Mucosa of stomach (tissue), 1 donor: Measurements from ENCODE around the gene ASIC3.
"Not testable (repeated sequence)": the region's sequence is repeated elsewhere in the genome, so short reads cannot be mapped to it uniquely, and the experiment has no call there.

ENCODE experiments used
- H3K27me3 ChIP-seq: one replicate; pipeline ENCODE4 v1.7.0; 2013; ENCODE audit warnings: mild to moderate bottlenecking, low read length; ENCODE audit not compliant: control insufficient read depth, insufficient read depth
- H3K36me3 ChIP-seq: one replicate; pipeline ENCODE4 v1.7.0; 2013; ENCODE audit warnings: low read length; ENCODE audit not compliant: control insufficient read depth, insufficient read depth
- H3K4me1 ChIP-seq: one replicate; pipeline ENCODE4 v1.7.0; 2013; ENCODE audit warnings: mild to moderate bottlenecking, low read length; ENCODE audit not compliant: control insufficient read depth, insufficient read depth
- H3K4me3 ChIP-seq: one replicate; pipeline ENCODE4 v1.7.0; 2013; ENCODE audit warnings: low read length
- H3K9ac ChIP-seq: one replicate; pipeline ENCODE4 v1.7.0; 2013; ENCODE audit warnings: mild to moderate bottlenecking, low read length, moderate library complexity
- H3K9me3 ChIP-seq: one replicate; pipeline ENCODE4 v1.7.0; 2013; ENCODE audit warnings: mild to moderate bottlenecking, low read length, moderate library complexity; ENCODE audit not compliant: control insufficient read depth
- donor health status: Pancreatic carcinoma.

The ASIC3 gene

DNA sequence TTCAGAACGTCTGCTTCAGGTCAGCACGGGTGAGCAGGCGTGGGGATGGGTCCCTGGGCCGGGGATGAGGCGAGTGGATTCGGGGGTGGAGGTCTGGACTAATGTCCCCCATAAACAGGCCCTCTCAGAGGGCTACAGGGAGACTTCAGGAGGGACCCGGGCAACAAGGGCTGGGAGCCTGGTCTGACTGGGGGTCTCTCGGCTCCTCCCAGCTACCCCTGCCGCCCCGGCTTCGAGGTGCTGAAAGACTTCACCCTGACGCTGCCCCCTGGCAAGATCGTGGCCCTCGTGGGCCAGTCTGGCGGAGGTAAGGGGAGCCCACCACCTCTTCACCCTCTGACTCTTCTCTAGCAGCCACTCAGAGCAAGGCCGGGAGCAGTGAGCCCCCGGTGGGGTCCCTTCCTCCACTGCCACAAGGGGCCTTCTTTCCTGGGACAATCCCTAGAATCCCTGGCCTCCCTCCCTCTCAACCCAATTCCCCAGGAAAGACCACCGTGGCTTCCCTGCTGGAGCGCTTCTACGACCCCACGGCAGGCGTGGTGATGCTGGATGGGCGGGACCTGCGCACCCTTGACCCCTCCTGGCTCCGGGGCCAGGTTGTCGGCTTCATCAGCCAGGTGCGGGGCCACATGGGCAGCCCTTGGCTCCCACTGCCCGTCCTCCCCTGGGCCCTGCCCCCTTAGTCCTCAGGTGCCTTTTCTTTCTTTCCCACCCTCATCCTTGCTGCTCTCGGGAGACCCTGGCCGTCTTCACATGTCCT, 7.5 kb upstream of the ASIC3 start:
- no peaks in the 10 kb centered on the region for H3K36me3 ChIP-seq
- H3K9me3 ChIP-seq, result no peaks in the 10 kb centered on the region
- no peaks in the 10 kb centered on the region for H3K27me3 ChIP-seq
- peaks cover 23% of the 10 kb centered on the region for H3K4me1 ChIP-seq
- no peak overlapping the region for H3K4me3 ChIP-seq
- H3K9ac ChIP-seq, result no peak overlapping the region

DNA sequence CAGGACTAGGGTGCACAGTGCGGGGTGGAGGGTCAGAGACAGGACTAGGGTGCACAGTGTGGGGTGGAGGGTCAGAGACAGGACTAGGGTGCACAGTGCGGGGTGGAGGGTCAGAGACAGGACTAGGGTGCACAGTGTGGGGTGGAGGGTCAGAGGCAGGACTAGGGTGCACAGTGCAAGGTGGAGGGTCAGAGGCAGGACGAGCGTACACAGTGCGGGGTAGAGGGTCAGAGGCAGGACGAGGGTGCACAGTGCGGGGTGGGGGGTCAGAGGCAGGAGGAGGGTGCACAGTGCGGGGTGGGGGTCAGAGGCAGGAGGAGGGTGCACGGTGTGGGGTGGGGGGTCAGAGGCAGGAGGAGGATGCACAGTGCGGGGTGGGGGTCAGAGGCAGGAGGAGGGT, 4.9 kb upstream of the ASIC3 start:
- H3K9me3 ChIP-seq, H3K36me3 ChIP-seq, H3K9ac ChIP-seq, H3K27me3 ChIP-seq, H3K4me3 ChIP-seq: not testable (repeated sequence)
- H3K4me1 ChIP-seq, result peaks cover 21% of the 10 kb centered on the region

DNA sequence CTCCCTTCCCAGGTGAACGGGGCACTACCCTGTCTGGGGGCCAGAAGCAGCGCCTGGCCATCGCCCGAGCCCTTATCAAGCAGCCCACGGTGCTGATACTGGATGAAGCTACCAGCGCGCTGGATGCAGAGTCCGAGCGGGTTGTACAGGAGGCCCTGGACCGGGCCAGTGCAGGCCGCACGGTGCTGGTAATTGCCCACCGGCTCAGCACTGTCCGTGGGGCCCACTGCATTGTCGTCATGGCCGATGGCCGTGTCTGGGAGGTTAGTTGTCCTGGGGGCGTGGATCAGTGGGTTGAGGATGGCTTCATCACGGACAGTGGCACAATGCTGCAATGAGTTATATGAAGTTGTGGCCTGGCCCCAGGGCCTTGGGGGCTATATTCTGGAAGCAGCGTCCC, 4.4 kb upstream of the ASIC3 start:
- H3K36me3 ChIP-seq, result no peaks in the 10 kb centered on the region

DNA sequence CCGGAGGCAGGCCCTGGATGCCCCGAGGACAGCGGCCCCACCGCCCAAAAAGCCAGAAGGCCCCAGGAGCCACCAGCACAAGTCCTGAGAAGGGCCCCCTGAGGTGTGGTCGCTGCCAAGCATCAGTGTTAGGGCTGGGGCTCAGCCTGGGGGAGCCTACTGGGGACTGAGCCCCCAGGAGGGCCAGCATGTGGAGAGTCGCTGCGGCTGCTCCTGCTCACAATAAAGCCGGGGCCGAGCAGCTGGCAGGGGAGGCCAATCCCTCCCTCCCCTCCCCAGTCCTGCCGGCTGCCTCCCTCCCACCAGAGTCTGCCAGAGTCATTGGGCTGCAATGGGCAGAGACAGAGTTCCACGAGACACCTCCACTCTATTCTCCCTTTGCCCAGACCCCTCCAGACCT, 3.1 kb upstream of the ASIC3 start:
- Histone ChIP-seq H3K27me3 (peaks cover 8% of the 10 kb centered on the region), H3K4me1 (peaks cover 3% of the 10 kb centered on the region), H3K9ac (no peak overlapping the region), H3K36me3 (no peaks in the 10 kb centered on the region), H3K4me3 (no peak overlapping the region), H3K9me3 (no peaks in the 10 kb centered on the region)

More for the DNA sequence above, 4.4 kb upstream of the ASIC3 start:
- no peaks in the 10 kb centered on the region for H3K9me3 ChIP-seq
- H3K4me3 ChIP-seq, result no peak overlapping the region
- no peaks in the 10 kb centered on the region for H3K27me3 ChIP-seq
- no peak overlapping the region for H3K9ac ChIP-seq
- peaks cover 16% of the 10 kb centered on the region for H3K4me1 ChIP-seq

DNA sequence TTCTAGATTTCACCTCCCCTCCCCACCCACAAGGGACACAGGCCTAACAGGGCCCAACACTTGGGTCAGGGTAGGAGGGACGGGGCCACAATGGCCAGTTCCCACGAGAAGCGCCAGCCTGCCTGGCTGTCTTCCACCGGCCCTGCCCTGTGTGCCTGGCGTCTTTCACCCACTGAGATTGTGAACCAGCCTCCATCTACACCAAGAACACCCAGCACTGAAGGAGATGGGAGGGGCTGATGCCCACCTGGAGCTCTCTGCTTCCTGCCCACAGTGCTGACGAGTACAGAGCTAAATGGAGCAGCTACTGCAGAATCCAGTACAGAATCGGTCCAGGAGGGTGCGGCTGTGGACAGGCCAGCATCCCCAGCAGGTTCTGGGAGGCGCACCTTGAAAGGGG, 2.4 kb upstream of the ASIC3 start:
- no peaks in the 10 kb centered on the region for H3K36me3 ChIP-seq
- no peaks in the 10 kb centered on the region for H3K4me1 ChIP-seq
- H3K9me3 ChIP-seq, result no peaks in the 10 kb centered on the region
- no peak overlapping the region for H3K4me3 ChIP-seq
- no peak overlapping the region for H3K9ac ChIP-seq
- H3K27me3 ChIP-seq, result peaks cover 13% of the 10 kb centered on the region

DNA sequence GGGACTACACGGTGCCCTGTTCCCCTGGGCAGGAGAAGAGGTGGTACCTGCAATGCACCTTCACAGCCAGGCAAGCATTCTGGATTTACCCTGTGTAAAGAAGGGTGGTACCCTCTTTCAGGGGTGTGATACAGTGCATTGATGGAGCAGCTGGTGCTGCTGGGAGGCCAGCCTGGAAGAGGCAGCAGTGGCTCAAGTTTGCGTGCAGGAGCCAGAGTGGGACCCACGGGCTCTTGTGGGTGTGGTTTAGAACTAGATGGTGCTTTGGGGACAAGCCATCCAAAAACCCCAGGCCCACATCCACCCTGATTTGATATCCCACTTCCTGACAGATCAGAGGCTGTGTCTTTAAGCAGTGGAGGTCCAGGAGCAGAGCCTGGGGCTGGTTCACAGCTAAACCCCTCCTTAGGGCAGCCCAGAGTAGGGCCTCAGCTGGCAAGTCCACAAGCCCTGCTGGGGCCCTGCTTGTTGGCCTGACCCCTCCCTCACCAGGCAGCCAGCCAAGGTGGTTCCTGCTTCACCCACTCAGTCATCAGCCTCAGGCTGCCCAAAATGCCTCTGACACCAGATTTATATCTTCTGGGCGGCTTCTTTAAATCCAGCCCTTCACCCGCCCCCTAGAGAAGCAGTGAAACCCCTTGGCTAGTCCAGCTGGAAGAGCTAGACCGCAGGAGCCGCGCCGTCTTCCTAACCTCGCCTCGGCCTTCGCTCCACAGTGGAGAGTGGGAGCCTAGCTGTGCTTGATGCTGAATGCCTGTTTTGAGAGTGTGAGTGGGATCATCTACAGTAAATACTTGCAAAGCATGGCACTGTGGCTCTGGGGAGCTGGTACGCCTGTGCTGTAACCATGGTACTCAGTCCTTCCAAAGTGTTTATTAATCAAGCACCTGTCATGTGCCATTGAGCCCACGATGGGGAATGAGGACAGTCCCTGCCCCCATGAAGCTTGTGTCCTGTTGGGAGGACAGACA, 1.4 kb upstream of the ASIC3 start:
- H3K9me3 ChIP-seq, result no peaks in the 10 kb centered on the region
- no peak overlapping the region for H3K4me3 ChIP-seq
- no peak overlapping the region for H3K9ac ChIP-seq
- no peaks in the 10 kb centered on the region for H3K4me1 ChIP-seq
- no peaks in the 10 kb centered on the region for H3K36me3 ChIP-seq
- H3K27me3 ChIP-seq, result peaks cover 13% of the 10 kb centered on the region

DNA sequence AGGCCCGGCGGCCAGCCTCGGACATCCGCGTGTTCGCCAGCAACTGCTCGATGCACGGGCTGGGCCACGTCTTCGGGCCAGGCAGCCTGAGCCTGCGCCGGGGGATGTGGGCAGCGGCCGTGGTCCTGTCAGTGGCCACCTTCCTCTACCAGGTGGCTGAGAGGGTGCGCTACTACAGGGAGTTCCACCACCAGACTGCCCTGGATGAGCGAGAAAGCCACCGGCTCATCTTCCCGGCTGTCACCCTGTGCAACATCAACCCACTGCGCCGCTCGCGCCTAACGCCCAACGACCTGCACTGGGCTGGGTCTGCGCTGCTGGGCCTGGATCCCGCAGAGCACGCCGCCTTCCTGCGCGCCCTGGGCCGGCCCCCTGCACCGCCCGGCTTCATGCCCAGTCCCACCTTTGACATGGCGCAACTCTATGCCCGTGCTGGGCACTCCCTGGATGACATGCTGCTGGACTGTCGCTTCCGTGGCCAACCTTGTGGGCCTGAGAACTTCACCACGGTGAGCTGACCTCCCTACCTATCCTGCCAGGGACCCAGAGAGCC, 656 bp downstream of the ASIC3 start:
- H3K9me3 ChIP-seq, result no peaks in the 10 kb centered on the region
- no peaks in the 10 kb centered on the region for H3K4me1 ChIP-seq
- H3K4me3 ChIP-seq, result no peak overlapping the region
- H3K9ac ChIP-seq, result no peak overlapping the region
- H3K27me3 ChIP-seq, result peaks cover 13% of the 10 kb centered on the region
- H3K36me3 ChIP-seq, result no peaks in the 10 kb centered on the region

DNA sequence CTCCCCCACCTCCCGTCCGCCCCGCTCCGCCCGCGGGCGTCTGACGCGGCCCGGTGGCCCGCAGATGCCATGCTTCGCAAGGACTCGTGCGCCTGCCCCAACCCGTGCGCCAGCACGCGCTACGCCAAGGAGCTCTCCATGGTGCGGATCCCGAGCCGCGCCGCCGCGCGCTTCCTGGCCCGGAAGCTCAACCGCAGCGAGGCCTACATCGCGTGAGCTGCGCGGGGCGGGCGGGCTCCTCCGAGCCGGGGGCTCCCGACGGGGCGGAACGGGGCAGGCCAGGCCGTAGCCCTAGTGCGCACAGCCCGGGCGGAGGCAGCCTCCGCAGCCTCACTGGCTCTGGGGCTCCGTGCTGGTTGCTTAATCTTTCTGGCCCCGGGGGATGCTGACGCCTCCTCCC, 2.8 kb downstream of the ASIC3 start:
- Histone ChIP-seq H3K4me1 (no peaks in the 10 kb centered on the region), H3K36me3 (no peaks in the 10 kb centered on the region), H3K9ac (no peak overlapping the region), H3K27me3 (peaks cover 13% of the 10 kb centered on the region), H3K9me3 (no peaks in the 10 kb centered on the region), H3K4me3 (no peak overlapping the region)

DNA sequence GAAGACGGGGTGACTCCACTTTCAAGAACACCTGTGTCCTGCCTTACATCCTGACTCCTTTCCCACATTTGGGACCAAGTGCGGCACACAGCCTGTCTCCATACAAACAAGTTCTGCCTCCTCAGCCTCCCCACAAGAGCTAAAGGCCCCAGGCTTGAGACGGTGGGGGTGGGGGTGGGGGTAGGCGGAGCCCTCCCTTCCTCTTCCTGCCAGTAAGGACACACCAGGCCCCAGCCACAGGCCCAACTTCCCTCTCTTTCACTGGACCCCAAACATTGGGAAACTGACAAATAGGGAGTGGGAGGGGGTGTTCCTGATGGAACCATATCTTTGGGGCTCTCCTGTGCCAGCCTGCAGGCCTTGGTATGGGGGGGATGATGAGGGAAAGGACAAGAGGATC, 4.8 kb downstream of the ASIC3 start:
- Histone ChIP-seq H3K4me3 (no peak overlapping the region), H3K9me3 (no peaks in the 10 kb centered on the region), H3K27me3 (peaks cover 13% of the 10 kb centered on the region), H3K9ac (no peak overlapping the region), H3K4me1 (peaks cover 12% of the 10 kb centered on the region), H3K36me3 (no peaks in the 10 kb centered on the region)

DNA sequence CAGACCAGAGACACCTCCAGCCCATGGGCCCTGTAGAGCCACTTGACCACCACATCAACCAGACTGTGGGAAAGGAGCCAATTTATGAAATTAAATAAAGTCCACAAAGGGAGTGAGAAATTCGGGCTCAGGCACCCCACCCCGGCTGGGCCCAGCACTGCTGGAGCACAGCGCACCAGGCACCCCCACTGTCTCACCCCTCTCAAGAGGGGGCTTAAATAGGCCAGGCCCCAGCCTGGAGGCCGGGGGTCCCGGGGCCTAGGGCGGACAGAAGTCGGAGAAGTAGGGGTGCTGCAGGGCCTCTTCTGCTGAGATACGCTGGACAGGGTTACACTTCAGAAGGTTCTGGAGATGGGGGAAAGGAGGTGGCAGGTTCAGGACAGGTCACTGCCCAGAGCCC, 5.4 kb downstream of the ASIC3 start:
- Histone ChIP-seq H3K9ac (no peak overlapping the region), H3K4me1 (peaks cover 18% of the 10 kb centered on the region), H3K9me3 (no peaks in the 10 kb centered on the region), H3K4me3 (no peak overlapping the region), H3K27me3 (peaks cover 13% of the 10 kb centered on the region), H3K36me3 (no peaks in the 10 kb centered on the region)

DNA sequence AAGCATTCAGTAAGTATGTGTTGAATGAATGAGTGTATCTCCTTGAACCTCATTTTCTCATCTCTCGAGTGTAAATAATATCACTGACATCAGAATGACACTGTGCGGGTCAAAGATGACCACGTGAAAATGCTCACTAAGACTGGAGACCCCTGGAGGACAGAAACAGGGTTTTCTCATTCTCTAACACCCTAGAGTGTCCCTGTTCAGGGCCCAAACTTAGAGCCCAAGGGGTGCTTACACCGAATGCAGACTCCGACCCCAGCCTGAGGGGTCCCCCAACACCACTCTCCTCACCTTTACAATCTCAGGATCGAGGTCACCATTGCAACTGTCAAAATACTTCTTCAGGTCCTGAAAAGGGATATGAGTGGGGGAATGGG, 7.9 kb downstream of the ASIC3 start:
- Histone ChIP-seq H3K4me1 (peaks cover 34% of the 10 kb centered on the region), H3K36me3 (no peaks in the 10 kb centered on the region), H3K9ac (no peak overlapping the region), H3K4me3 (no peak overlapping the region), H3K9me3 (no peaks in the 10 kb centered on the region), H3K27me3 (no peaks in the 10 kb centered on the region)
